KG1 (cell line): ENCODE results near the gene MYBPC1.
"Not testable (repeated sequence)": the region's sequence is repeated elsewhere in the genome, so short reads cannot be mapped to it uniquely, and the experiment has no call there.

Experiments used
- DNase-seq: peaks from one replicate; lab custom pipeline; 2025; lab: John Stamatoyannopoulos, UW

Gene MYBPC1, protein sequence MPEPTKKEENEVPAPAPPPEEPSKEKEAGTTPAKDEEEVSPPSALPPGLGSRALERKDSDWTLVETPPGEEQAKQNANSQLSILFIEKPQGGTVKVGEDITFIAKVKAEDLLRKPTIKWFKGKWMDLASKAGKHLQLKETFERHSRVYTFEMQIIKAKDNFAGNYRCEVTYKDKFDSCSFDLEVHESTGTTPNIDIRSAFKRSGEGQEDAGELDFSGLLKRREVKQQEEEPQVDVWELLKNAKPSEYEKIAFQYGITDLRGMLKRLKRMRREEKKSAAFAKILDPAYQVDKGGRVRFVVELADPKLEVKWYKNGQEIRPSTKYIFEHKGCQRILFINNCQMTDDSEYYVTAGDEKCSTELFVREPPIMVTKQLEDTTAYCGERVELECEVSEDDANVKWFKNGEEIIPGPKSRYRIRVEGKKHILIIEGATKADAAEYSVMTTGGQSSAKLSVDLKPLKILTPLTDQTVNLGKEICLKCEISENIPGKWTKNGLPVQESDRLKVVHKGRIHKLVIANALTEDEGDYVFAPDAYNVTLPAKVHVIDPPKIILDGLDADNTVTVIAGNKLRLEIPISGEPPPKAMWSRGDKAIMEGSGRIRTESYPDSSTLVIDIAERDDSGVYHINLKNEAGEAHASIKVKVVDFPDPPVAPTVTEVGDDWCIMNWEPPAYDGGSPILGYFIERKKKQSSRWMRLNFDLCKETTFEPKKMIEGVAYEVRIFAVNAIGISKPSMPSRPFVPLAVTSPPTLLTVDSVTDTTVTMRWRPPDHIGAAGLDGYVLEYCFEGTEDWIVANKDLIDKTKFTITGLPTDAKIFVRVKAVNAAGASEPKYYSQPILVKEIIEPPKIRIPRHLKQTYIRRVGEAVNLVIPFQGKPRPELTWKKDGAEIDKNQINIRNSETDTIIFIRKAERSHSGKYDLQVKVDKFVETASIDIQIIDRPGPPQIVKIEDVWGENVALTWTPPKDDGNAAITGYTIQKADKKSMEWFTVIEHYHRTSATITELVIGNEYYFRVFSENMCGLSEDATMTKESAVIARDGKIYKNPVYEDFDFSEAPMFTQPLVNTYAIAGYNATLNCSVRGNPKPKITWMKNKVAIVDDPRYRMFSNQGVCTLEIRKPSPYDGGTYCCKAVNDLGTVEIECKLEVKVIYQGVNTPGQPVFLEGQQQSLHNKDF

DNA sequence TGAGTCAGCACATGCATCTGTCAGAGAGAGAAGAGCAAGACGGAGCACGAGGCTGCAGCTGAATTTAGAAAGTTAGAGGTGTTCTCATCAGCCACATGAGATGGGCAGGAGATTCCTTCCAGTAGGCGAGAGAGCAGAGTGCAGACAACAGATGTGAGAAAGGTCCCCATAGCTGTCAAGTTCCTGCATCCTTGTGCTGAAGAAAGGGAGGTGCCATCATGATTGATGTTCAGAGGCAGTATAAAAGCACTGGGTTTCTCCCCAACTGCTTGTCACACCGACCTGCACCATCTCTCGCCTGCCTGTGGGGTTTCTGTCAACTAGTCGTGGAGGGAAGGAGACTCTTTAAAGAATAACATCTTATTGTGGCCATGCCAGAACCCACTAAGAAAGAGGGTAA is at the start of gene MYBPC1:
TSS of gene MYBPC1 (plus strand) at position 272 of the 400 bp plus-strand sequence. CDS start at position 372, 100 bp downstream.
- no peak for DNase-seq

DNA sequence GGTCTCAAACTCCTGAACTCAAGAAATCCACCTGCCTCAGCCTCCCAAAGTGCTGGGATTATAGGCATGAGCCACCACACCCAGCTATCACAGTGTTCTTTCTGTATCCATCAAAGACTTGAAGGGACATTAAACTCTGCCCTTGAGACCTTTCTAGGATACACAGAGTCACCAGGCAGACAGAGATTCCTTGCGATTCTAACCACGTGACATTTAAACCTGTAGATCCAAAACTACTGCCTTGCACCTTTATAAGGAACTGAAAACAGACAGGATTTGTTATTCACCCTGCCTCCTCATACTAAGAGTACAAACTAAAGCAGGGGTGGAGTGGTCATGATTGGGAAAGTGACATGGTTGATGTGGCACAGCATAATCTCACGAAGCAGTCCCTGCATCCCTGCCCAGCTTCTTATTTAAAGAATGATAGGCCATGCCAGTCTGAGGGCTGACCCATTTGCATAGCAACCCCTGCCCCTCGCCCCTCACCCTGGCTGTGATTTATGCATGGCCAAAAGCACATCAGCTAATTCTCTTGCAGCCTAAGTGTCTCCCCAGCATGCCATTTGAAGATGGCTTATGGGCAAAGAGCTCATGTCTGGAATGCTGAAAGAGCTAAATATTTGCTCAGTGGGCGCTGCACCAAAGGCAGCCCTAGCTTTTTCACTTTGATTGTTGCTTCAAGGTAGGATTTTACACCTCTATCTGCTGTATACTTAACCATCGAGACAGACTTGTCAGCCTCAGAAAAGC is 43.2 kb upstream of the MYBPC1 start:
- DNase-seq, result no peak

DNA sequence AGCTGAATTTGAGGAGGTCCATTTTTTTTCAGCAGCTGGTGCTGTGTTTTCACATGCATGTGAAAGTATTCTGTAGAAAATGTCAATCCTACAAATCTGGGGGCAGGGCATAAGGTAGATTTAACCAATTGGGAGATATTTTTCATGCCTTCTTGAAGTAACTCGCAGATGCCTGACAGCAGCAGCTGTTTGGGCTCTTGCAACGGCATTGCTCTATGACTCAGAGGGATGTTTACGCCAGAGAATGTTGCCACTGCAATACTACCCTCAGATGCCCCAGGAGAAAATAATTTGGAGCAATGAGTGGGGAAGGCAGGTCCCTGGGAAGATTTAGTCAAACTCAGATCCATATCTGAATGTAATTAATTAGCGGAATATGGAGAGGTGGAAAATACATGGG is 42.5 kb upstream of the MYBPC1 start:
- no peak for DNase-seq

DNA sequence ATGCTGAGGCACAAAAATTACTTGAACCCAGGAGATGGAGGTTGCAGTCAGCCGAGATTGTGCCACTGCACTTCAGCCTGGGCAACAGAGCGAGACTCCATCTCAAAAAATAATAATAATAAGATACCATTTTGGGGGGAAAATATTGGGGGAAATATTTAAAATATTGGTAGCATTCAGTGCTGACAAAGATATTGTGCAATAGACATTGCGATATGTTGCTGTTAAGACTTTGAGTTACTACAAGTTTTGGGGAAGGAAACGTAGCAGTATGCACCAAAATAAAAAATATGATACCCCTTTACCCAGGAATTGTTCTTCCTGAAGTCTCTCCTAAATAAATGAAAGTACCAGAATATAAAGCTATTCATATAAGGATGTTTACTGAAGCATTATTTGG is 37.7 kb upstream of the MYBPC1 start:
- no peak for DNase-seq

DNA sequence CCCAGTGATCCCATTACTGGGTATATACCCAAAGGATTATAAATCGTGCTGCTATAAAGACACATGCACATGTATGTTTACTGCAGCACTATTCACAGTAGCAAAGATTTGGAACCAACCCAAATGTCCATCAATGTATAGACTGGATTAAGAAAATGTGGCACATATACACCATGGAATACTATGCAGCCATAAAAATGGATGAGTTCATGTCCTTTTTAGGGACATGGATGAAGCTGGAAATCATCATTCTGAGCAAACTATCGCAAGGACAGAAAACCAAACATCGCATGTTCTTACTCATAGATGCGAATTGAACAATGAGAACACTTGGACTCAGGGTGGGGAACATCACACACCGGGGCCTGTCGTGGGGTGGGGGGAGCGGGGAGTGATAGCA is 36.0 kb upstream of the MYBPC1 start:
- not testable (repeated sequence) for DNase-seq

DNA sequence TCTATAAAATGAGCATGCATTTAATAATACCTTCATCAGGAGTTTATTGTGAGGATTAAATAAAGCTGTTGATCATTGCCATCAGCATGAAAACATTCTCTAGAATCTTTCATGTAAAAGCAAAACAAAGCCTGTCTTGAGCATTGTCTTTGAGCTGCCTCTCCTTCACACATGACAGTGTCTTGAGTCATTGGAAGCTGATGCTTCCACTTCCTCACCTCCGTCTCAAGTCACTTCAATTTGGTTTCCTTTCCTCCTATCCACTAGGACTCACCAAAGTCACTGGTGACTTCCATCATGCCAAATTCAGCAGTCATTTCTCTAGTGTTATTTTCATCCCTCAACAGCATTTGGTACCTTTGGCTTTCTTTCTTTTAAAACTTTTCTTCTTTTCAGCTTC is 31.6 kb upstream of the MYBPC1 start:
- DNase-seq, result no peak

DNA sequence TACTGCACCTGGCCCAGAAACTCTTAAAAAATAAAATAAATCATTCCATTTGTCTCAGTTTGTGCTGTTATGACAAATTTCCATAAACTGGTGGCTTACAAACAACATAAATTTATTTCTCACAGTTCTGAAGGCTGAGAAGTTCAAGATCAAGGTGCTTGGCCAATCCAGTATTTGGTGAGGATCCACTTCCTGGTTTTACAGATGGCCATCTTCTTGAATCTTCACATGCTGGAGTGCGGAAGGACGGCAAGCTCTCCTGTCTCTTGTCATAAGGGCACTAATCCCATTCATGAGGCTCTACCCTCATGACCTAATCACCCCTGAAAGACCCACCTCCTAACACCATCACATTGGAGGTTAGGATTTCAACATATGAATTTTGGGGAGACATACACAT is 29.9 kb upstream of the MYBPC1 start:
- no peak for DNase-seq

DNA sequence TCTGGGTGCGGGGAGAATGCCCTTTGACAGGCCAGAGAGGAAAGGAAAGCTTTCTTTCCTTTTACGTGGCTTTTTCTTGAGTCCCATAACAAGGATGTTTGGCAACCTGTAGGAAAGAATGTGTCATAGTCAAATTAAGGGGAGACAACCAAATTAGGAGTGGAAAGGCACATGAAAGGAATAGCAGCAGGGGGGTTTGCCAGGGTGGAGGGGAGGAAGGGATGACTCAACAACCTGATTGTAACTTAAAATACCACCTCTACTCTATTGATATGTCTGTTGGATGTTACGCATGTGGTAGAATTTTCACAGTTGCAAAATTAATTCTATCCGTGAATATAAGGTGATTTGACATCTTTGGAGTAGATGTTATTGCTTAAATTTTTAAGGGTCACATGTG is 28.5 kb upstream of the MYBPC1 start:
- no peak for DNase-seq

DNA sequence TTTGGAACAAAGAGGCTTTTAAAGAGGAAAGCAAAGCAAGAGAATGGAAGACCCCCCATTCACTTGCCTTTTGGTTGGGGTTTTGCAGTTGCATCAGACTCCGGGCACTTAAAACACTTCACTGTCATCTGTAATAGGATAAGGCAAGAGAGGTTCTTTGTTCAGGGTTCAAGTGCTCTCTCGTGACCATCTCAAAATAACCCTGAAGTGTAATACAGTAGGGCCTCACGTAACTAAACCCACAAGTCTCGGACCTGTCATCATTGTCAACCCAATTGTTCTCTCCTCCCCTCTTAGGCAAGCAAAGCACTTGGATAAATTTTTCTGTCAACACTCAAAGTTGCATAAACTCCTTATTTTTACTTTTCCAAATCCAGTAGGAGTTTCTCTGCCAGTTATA is 26.9 kb upstream of the MYBPC1 start:
- no peak for DNase-seq

DNA sequence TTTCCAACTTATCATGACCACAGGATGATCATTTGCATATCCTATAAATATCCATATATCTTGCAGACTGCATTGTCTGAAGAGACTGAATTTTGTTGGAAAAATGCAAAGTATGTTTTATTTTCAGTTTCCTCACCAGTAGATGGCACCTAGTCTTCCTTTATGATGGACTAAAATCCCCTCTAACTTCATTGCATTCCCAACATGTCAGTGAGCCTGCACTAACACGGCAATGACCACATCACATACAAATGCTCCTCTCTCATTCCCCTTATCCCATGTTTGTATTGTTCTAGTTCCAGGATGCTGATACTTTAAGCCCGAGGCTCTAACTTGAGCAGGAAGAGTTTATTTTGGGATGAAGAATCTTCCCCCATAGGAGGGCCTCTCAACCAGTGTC is 24.7 kb upstream of the MYBPC1 start:
- DNase-seq, result no peak

DNA sequence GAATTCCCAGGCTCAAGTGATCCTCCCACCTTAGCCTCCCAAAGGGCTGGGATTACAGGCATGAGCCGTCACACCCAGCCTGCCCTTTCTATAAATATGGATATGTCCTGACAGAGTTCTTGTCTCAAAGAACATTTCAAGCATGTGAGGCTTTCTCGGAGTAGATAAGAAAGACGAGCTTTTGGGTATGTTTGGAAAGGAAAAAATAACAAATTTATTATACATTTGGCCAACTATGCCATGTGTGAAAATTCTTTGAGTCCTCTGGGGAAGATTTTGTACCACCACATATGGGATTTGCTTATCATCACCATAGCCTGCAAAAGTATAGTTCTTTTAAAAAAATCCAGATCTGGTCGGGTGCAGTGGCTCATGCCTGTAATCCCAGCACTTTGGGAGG is 23.7 kb upstream of the MYBPC1 start:
- DNase-seq, result no peak

DNA sequence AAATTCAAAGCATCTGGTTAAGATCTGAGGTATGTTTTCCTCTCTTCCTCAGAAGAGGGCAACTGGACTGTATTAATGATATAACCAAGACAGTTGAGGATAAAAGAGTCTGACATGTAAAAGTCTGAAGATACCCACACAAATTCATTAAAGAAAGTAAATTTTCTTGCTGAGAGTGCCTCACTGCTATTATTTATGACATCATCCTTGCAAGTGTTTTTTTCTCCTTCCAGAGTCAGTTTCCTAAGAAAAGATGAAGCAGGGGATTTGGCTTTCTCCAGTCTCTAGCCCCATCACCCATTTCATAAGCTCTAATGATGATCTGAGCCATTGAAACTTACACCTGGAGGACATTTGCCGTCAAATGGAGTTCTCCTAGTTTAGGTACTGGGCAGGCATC is 21.0 kb upstream of the MYBPC1 start:
- no peak for DNase-seq

DNA sequence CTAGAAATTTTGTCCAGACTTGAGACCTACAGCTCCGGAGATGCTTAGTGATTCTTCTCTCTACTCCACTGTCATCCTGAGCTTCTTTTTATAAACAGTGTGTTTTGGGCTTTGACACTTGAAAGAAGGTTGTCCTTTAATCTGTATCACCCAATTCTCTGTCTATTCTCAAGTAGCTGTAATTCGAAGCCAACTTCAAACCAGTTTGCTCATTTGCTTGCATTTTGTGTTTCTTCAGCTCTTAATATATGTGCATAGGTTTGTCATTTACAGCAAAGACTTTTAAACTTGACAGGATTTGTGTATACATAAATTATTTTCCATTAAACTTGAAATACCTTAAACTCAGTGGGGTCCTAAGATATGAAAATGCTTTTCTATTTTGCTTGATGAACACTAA is 16.4 kb upstream of the MYBPC1 start:
- no peak for DNase-seq

DNA sequence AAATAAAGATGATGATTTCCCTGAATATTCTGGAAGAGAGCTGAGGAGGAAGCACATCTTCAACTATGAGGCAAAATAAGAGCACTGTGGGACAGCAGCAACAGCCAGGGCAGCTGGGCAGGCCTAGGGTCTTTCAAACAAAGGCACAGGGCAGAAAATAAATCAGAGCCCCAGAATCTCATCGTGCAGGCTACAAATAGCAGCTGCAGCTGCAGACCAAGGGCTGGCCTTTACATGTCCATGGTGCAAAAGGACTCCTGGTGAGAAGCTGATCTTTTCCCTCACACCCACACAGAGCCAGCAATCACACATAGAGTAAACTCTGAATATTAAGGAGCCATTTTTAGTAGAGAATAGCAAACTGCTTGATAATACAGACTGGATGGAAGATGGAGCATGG is 13.6 kb upstream of the MYBPC1 start:
- no peak for DNase-seq

DNA sequence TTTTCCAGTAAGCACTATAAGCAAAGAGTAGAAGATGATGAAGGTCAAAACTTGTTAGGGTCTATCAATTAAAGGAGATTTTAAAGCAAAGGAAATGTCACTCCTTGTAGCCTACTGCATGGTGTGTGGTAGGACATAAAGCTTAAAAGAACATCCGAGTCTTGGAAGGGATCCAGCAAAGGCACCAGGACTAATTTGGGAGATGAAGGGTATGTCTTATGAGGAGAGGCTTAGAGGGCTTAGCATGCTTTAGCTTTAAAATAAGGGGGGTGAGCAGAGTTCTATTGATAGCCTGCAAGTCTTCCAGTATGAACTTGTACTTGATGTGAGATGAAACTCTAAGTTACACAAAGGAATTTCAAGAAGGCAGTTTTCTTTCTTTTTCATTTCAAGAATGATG is 11.8 kb upstream of the MYBPC1 start:
- no peak for DNase-seq

DNA sequence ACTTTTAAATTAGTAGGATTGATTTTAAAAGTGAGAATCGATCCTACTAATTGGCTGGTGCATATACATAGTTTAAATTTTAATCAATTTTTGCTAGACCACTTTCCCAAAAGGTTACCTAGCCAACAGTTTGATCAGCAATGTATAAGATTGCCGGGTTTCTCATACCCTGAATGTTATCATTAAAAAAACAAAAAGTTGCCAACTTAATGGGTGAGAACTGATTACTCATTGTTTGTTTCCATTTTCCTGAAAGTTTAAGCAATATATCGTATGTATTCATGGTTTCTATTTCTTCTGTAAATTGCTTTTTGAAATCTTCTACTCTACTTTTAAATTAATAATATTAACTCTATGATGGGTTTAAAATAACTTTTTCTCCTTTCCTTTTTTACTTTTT is 4.4 kb upstream of the MYBPC1 start:
- no peak for DNase-seq

DNA sequence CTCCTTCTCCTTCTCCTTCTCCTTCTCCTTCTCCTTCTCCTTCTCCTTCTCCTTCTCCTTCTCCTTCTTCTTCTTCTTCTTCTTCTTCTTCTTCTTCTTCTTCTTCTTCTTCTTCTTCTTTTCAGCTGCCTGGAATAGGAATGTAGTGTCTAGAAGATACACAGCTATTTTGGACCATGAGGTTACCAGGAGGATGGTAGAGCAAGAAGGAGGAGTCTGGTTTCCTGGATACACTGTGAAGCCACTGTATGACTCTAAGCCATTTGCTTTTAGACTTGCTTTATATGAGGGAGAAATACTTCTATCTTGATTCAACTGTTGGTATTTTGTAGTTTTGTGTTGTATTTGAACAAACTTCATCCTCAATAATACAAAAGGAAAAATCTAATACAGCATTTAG is 3.0 kb upstream of the MYBPC1 start:
- no peak for DNase-seq

DNA sequence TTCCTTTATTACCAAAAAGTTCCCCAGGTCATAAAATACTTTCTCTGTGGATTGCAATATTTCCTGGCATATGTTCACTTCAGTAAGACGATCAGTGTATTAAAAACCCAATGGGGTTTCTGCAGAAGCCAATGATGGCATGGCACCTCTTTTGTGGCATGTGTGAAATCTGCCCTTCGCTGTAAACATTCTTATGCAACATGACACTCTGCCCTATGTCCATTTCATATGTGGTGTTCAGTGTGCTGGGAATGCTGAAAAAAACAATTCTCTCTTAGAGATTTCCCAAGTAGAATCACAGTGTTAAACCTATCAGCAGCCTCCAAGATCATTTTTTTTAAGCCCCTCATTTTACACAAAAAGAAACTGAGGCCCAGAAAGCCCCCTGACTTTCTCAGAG is 2.3 kb upstream of the MYBPC1 start:
- DNase-seq, result no peak

DNA sequence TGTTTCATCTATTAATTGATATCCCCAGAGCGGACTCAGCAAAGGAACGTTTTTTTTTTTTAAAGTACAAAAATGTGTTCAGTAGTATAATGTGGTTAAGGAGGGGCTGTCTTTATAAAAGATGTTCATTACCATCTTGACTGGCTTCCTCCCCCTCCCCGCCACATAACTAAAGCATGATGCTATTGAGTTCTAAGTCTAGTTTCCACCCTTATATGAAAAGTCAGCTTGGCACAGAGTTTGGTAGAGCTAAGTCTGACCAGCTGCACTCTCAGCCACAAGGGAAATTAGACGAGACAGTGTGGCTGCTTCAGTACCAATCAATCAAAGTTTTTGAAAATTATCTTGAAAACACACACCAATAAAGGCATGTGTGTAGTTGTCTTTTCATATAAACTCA is 1.9 kb upstream of the MYBPC1 start:
- DNase-seq, result no peak

DNA sequence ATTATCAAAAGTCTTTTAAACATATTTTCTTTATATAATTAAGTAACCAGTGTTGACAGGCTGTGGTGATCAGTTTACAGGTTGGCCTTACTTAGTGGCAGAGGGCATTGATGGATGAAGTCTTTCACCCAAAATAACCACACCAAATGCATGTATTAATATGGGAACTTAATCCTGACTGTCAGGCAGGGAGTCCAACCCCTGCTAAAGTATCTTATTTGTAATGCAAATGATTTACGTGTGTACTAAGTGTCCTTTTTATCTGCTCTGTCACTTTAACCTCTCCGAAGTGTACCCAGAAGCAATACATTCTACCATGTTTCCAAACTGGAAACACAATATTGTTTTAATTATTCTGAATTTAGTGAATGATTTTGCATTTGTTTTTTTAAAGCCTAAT is 1.4 kb downstream of the MYBPC1 start:
- no peak for DNase-seq

DNA sequence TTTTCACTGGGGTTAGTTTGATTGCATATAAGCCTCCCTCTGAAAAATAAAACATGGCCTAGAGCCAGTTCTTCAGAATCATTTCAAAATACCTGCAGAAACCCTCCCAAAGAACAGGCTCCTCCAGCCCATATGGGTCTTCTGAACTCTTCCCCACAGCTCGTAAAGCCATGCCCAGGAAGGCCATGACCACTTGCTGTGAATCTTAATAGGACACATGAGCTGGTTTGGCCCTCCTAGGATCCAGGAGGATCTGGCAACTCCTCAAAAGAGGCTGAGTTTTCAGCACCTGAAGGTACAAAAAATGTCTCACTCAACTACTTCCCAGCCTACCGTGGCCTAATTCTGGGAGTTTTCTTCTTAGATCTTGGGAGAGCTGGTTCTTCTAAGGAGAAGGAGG is 2.4 kb downstream of the MYBPC1 start:
- DNase-seq, result no peak

DNA sequence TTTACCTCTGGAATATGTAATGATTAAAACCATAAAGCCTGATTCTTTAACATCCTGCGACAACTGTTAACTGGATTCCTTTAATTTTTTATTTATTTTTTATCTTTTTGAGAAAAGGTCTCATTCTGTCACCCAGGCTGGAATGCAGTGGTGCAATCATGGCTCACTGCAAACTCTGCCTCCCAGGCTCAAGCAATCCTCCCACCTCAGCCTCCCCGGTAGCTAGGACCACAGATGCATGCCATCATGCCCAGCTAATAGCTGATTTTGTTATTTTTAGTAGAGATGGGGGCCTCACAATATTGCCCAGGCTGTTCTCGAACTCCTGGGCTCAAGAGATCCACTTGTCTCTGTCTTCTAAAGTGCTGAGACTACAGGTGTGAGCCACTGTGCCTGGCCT is 3.7 kb downstream of the MYBPC1 start:
- no peak for DNase-seq
